ENCODE measurements around the gene PCK2. TPM values are rescaled to one million over a fixed set of nuclear protein-coding genes. Genes with fewer than 3 reads are reported as not detected.

Gene PCK2
- total and polyA plus RNA-seq, 2 of the 13 experiments (the other 11 are each of a cell fraction or from before 2014, with no cell fraction given): 129 to 272 TPM

DNA sequence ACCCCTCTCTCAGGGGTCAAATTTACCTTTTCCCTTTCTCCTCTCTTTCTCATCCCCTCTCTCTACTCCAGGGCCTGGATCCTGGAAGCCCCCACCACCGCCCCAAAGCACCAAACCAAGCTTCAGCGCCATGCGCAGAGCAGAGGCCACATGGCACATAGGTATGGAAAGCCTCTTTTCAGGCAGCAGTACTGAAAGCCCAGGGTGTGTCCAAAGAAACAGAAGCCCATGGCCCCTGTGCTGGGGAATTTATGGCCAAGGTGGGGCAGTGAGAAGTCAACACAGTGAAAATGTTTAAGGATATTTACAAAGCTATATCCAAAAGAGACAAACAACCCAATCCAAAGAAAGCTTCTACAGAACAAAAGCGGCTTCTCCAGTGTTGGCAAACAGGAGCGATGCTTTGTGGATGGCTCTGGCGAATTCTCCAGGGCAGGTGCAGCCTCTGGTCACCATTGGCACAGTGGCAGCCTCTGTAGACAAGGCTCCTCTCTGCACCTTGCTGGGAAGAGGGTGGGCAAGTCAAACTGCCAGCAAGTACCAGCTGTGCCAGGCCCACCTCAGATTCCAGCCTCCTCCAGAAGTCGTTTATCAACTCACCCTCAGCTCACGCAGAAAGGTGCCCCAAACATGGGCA lies 27.5 kb upstream of the PCK2 start (continued):
- TF ChIP-seq, protein P1, sequence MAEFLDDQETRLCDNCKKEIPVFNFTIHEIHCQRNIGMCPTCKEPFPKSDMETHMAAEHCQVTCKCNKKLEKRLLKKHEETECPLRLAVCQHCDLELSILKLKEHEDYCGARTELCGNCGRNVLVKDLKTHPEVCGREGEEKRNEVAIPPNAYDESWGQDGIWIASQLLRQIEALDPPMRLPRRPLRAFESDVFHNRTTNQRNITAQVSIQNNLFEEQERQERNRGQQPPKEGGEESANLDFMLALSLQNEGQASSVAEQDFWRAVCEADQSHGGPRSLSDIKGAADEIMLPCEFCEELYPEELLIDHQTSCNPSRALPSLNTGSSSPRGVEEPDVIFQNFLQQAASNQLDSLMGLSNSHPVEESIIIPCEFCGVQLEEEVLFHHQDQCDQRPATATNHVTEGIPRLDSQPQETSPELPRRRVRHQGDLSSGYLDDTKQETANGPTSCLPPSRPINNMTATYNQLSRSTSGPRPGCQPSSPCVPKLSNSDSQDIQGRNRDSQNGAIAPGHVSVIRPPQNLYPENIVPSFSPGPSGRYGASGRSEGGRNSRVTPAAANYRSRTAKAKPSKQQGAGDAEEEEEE (CRISPR knock-in tag; IDR thresholded peaks at IDR 0.05; ENCODE audit: borderline replicate concordance): 0 out of 2 replicates have a peak, but pooled peaks have one; percentile 31
- no peak for TF ChIP-seq ADNP (CRISPR knock-in tag; IDR thresholded peaks at IDR 0.05)
- 0 out of 2 replicates have a peak, but pooled peaks have one; percentile 7 for TF ChIP-seq HNF4G (IDR thresholded peaks at IDR 0.05; ENCODE audit: borderline replicate concordance, low read depth, low read length)
- no peak for TF ChIP-seq HNF4G (CRISPR knock-in tag; IDR thresholded peaks at IDR 0.05; ENCODE audit: borderline replicate concordance, low read depth)
- TF ChIP-seq ZNF720 (CRISPR knock-in tag; IDR thresholded peaks at IDR 0.05): 0 out of 2 replicates have a peak, but pooled peaks have one; percentile 80

DNA sequence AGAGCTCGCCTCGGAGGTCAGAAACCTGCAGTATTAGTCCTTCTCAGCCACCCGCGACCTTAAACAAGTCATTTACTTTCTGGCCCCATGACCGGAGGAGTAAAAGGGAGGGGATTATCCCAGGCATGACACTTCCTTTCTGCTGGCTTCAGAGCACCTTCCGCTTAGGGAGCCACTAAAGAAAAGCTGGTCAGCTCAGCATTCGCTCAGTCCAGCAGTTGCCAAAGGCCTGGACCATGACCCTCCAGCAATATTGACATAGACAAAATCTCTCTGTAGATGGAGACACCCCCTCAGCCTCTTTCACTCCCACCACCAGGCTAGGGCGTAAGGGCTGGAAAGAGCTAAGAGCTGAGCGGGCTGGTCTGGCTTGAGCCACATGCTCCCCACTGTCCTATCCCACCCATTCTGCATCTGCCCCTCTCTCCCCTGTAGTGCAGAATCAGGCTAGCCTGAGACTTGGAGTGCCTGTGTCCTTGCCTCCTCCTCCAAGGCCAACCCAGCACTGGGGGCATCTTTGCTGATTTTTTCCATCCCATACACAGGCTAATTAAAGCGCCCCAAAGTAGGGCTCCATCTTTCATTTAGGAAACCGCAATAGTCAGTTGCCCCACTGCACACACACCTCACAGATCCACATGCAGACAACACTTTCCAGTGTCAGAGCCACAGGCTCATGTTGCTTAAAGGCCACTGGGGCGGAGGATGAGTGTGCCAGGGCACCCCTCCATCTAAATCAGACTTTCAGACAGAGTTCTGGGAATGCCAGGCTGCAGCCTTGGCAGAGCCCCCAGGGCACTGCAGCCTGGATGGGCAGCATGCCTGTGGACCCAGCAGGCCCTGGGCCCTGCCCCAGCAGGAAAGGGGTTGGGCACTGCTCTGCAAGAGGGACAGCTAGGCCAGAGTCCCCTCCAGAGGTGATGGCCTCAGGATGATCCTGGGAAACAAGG lies 26.7 kb upstream of the PCK2 start:
- intact Hi-C loops (cut with micrococcal nuclease; ENCODE audit: unreplicated experiment) (no loop called here), in situ Hi-C loops (cut with HindIII; ENCODE audit: extremely low pct_ligation_motif_present, low pct_unique_long_range_greater_than_20kb) (no loop called here)
- no peaks in the 10 kb centered on the region for H4K20me1 ChIP-seq (ENCODE audit: insufficient read depth, low read length)
- POLR2A ChIA-PET: interaction anchor here (0.6 to 4.7 kb wide), 11 partner anchors 9 to 175 kb away, joined by 3 to 62 read pairs (median 8); partner anchors contain the start of genes CARMIL3, DCAF11, EMC9 and IRF9
- peaks cover 11 to 49% of the 10 kb centered on the region in 2 experiments; a peak in 3 of 5 replicates for H3K27me3 ChIP-seq (ENCODE audit: control insufficient read depth in 1 of 2, insufficient read depth in 2 of 2, low read length in 2 of 2)
- no peak overlapping the region for H2AFZ ChIP-seq (ENCODE audit: low read length)
- no peaks in the 10 kb centered on the region for H3K36me3 ChIP-seq (replicated peaks in 1 of 2; ENCODE audit: control insufficient read depth in 1 of 2, insufficient read depth in 2 of 2, low read length in 2 of 2)
- no peaks in the 10 kb centered on the region for H3K9me3 ChIP-seq (ENCODE audit: low read length)
- 20% methylated on average over 12 of the region's 12 CpGs for WGBS (ENCODE audit: low lambda C conversion rate)
- no peaks in the 10 kb centered on the region for H3K79me2 ChIP-seq (ENCODE audit: insufficient read depth, low read length)
- peak overlapping the region in 2 of 3 experiments; percentile 6 to 49; a peak in 4 of 6 replicates for H3K4me3 ChIP-seq (replicated peaks in 1 of 3; ENCODE audit: insufficient read depth in 1 of 3, low read depth in 2 of 3, low read length in 3 of 3)
- BruUV-seq (replicated peaks): no TSS peak
- peaks cover 33% of the 10 kb centered on the region for H3K4me1 ChIP-seq (ENCODE audit: insufficient read depth, low read length)
- peak; percentile 97 for FAIRE-seq
- H3K9ac ChIP-seq (ENCODE audit: insufficient read depth, low read depth, low read length): peak overlapping the region; percentile 25; the same call in 1 of the 2 replicates
- peak overlapping the region; percentile 74 for H3K4me2 ChIP-seq (ENCODE audit: low read depth, low read length)
- H3K27ac ChIP-seq (ENCODE audit: extremely low read length, insufficient read depth, low read length): peak overlapping the region; percentile 3
- peak; percentile 78 for ATAC-seq
- CTCF ChIA-PET (ENCODE audit: low intra/inter-chr PET ratio, low total read pairs): no interaction called here
- DNase-seq (ENCODE audit: low spot score): peak; percentile 72
- TF ChIP-seq KAT7 (CRISPR knock-in tag; IDR thresholded peaks at IDR 0.05; ENCODE audit: borderline replicate concordance) (no peak), SALL1 (CRISPR knock-in tag; IDR thresholded peaks at IDR 0.05) (peak; percentile 82), SUZ12 (IDR thresholded peaks at IDR 0.05; ENCODE audit: low read depth, low read length) (no peak), KLF15 (CRISPR knock-in tag; IDR thresholded peaks at IDR 0.05; ENCODE audit: borderline replicate concordance) (no peak), ZNF260 (CRISPR knock-in tag; IDR thresholded peaks at IDR 0.05; ENCODE audit: borderline replicate concordance, low read depth) (no peak), SNAI1 (CRISPR knock-in tag; IDR thresholded peaks at IDR 0.05; ENCODE audit: borderline replicate concordance) (no peak), NR2F2 (IDR thresholded peaks at IDR 0.05; ENCODE audit: borderline replicate concordance, low read depth) (no peak)
- TF ChIP-seq, protein P2, sequence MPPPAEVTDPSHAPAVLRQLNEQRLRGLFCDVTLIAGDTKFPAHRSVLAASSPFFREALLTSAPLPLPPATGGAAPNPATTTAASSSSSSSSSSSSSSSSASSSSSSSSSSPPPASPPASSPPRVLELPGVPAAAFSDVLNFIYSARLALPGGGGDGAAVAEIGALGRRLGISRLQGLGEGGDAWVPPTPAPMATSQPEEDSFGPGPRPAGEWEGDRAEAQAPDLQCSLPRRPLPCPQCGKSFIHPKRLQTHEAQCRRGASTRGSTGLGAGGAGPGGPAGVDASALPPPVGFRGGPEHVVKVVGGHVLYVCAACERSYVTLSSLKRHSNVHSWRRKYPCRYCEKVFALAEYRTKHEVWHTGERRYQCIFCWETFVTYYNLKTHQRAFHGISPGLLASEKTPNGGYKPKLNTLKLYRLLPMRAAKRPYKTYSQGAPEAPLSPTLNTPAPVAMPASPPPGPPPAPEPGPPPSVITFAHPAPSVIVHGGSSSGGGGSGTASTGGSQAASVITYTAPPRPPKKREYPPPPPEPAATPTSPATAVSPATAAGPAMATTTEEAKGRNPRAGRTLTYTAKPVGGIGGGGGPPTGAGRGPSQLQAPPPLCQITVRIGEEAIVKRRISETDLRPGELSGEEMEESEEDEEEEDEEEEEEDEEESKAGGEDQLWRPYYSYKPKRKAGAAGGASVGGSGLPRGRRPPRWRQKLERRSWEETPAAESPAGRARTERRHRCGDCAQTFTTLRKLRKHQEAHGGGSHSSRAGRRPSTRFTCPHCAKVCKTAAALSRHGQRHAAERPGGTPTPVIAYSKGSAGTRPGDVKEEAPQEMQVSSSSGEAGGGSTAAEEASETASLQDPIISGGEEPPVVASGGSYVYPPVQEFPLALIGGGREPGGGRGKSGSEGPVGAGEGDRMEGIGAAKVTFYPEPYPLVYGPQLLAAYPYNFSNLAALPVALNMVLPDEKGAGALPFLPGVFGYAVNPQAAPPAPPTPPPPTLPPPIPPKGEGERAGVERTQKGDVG (CRISPR knock-in tag; IDR thresholded peaks at IDR 0.05; ENCODE audit: borderline replicate concordance): no peak; the same call in 1 of the 2 replicates
- TF ChIP-seq, protein P3, sequence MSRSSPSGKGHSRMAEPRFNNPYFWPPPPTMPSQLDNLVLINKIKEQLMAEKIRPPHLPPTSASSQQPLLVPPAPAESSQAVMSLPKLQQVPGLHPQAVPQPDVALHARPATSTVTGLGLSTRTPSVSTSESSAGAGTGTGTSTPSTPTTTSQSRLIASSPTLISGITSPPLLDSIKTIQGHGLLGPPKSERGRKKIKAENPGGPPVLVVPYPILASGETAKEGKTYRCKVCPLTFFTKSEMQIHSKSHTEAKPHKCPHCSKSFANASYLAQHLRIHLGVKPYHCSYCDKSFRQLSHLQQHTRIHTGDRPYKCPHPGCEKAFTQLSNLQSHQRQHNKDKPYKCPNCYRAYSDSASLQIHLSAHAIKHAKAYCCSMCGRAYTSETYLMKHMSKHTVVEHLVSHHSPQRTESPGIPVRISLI (CRISPR knock-in tag; IDR thresholded peaks at IDR 0.05; ENCODE audit: borderline replicate concordance): no peak
